Retinal pigment epithelial cell (primary cell): ENCODE data around the gene CYP4F12.

Source experiments
- DNase-seq: peaks from one replicate; pipeline ENCODE4 v3.0.0-alpha.2; 2010; ENCODE audit warnings: low read depth
- H3K4me3 ChIP-seq: 2 replicates; pipeline ENCODE4 v1.5.1; 2011; ENCODE audit warnings: mild to moderate bottlenecking, low read length, control low read depth, moderate library complexity
- CTCF ChIP-seq: conservative IDR thresholded peaks from 2 replicates; pipeline ENCODE4 v1.5.1; 2011; ENCODE audit warnings: low read depth, low read length, control low read depth, inconsistent platforms

Gene CYP4F12

GRCh38 chr19:15732388-15732787 is 59.5 kb downstream of the CYP4F12 start:
- DNase-seq: no peak
- no peak overlapping the region for H3K4me3 ChIP-seq
- TF ChIP-seq CTCF: no peak

DNA sequence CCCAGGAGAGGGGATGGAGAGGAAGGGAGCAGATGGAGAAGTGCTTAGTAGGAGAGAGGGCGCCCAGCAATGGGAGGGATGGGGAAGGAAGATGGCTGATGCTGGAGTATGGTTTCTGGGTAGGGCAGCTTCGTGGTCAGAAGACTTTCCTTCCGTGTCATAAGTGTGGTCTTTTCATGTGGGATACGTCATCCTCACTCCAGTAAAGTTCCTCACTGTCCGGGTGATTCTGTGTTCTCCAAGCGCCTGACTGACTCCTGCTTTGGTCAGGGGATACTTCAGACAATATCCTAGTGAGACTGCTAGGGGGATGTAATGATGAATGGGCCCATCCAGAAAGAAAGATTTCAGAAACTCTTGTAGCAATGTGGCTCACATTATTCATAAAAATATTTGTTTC is 61.0 kb downstream of the CYP4F12 start:
- no peak overlapping the region for H3K4me3 ChIP-seq
- DNase-seq: no peak
- TF ChIP-seq CTCF: no peak

DNA sequence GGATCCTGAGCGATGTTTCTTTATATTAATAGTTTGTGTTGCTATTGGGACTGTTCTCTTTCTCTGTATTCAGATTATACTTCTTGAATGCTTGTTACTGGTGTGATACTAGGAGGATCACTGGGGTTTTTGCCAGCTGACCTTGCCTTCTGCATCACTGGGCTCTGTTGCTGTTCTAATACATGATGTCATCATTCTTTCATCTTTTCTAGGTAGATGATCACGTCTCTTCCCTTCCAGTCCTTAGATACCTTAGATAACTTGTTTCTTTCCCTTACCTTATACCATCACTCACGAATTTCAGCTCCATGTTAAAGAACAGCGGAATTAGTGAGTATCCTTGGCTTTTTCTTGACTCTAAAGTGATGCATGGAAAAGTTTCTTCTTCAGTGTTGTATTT is 64.8 kb downstream of the CYP4F12 start, which contains the start of gene OR10H3:
Gene OR10H3 (plus strand): TSS at position 264 of the 400 bp plus-strand sequence. CDS start 3,408 bp downstream, outside the sequence.
- TF ChIP-seq CTCF: no peak
- H3K4me3 ChIP-seq: no peak within 1 kb of the TSS
- DNase-seq: no peak

GRCh38 chr19:15740785-15741184 is 67.9 kb downstream of the CYP4F12 start:
- TF ChIP-seq CTCF: no peak
- no peak overlapping the region for H3K4me3 ChIP-seq
- no peak for DNase-seq
